OCI-LY1 (cell line): Measurements from ENCODE around the gene RGS14.

Experiments
- H2AFZ ChIP-seq: fragments of 200-600 bp; sonication (generic), shearing (Covaris generic); 2 replicates; pipeline ENCODE4 v1.6.0; 2014; ENCODE audit warnings: antibody characterized with exemption, mild to moderate bottlenecking, low read length
- H3F3A ChIP-seq: fragments of 200-600 bp; sonication (generic), shearing (Covaris generic); 2 replicates; pipeline ENCODE4 v1.6.0; 2014; ENCODE audit warnings: mild to moderate bottlenecking, antibody characterized with exemption, low read length, moderate library complexity; ENCODE audit not compliant: insufficient read depth
- H3K27ac ChIP-seq: fragments of 200-600 bp; sonication (generic); 2 replicates; pipeline ENCODE4 v1.5.1; 2014; ENCODE audit warnings: low read length, mixed run types, mild to moderate bottlenecking, low read depth; ENCODE audit not compliant: poor library complexity, severe bottlenecking
- H3K27me3 ChIP-seq: fragments of 200-600 bp; sonication (generic); 2 replicates; pipeline ENCODE4 v1.6.0; 2014; ENCODE audit warnings: antibody characterized with exemption, mild to moderate bottlenecking, low read length, moderate library complexity; ENCODE audit not compliant: insufficient read depth
- H3K36me3 ChIP-seq: fragments of 200-600 bp; sonication (generic); 2 replicates; pipeline ENCODE4 v1.6.1; 2014; ENCODE audit warnings: mild to moderate bottlenecking, antibody characterized with exemption, low read length, moderate library complexity, mixed read lengths; ENCODE audit not compliant: insufficient read depth
- H3K4me1 ChIP-seq: fragments of 200-600 bp; sonication (generic); 2 replicates; pipeline ENCODE4 v1.5.1; 2014; ENCODE audit warnings: mild to moderate bottlenecking, low read length, moderate library complexity; ENCODE audit not compliant: insufficient read depth, severe bottlenecking
- H3K4me2 ChIP-seq: fragments of 200-600 bp; sonication (generic), shearing (Covaris generic); 2 replicates; pipeline ENCODE4 v1.6.1; 2014; ENCODE audit warnings: low read length
- H3K4me3 ChIP-seq: fragments of 200-600 bp; sonication (generic); 2 replicates; pipeline ENCODE4 v1.5.1; 2014; ENCODE audit warnings: low read length, low read depth, mild to moderate bottlenecking, mixed read lengths; ENCODE audit not compliant: poor library complexity, severe bottlenecking
- H3K79me2 ChIP-seq: fragments of 200-600 bp; shearing (Covaris generic); 2 replicates; pipeline ENCODE4 v1.6.1; 2016; ENCODE audit warnings: mixed run types, low read length, mixed read lengths; ENCODE audit not compliant: insufficient read depth
- H3K9ac ChIP-seq: fragments of 200-600 bp; sonication (generic), shearing (Covaris generic); 2 replicates; pipeline ENCODE4 v1.6.1; 2014; ENCODE audit warnings: mild to moderate bottlenecking, low read length, mixed read lengths
- H3K9me2 ChIP-seq: fragments of 200-600 bp; sonication (generic), shearing (Covaris generic); 2 replicates; pipeline ENCODE4 v1.6.1; 2014; ENCODE audit warnings: low read depth, mild to moderate bottlenecking, low read length, mixed read lengths
- H3K9me3 ChIP-seq: fragments of 200-600 bp; shearing (Covaris generic); 2 replicates; pipeline ENCODE4 v1.6.1; 2014; ENCODE audit warnings: low read length, mixed read lengths
- H4K20me1 ChIP-seq: fragments of 200-600 bp; sonication (generic), shearing (Covaris generic); 2 replicates; pipeline ENCODE4 v1.6.0; 2016; ENCODE audit warnings: mild to moderate bottlenecking, low read length; ENCODE audit not compliant: insufficient read depth
- CTCF ChIP-seq: fragments of 200-600 bp; sonication (generic), shearing (Covaris generic); IDR thresholded peaks from 2 replicates; pipeline ENCODE4 v1.5.1; 2017; ENCODE audit warnings: mild to moderate bottlenecking, antibody characterized with exemption, low read length, moderate library complexity, mixed read lengths
- EZH2 ChIP-seq: fragments of 200-600 bp; sonication (generic), shearing (Covaris generic); IDR thresholded peaks from 2 replicates; pipeline ENCODE4 v1.8.0; 2017; ENCODE audit warnings: borderline replicate concordance, mixed run types, mild to moderate bottlenecking, antibody characterized with exemption, low read length, moderate library complexity, mixed read lengths

RGS14 gene

GRCh38 chr5:177386542-177386941 lies 28.8 kb downstream of the RGS14 start:
- no peaks in the 10 kb centered on the region for H3K79me2 ChIP-seq
- no peak overlapping the region for H3K9ac ChIP-seq
- H3K27ac ChIP-seq = no peak overlapping the region
- TF ChIP-seq EZH2 (no peak), CTCF (no peak)
- no peak overlapping the region for H3K4me2 ChIP-seq
- H3K9me2 ChIP-seq = no peaks in the 10 kb centered on the region
- no peaks in the 10 kb centered on the region for H3K36me3 ChIP-seq
- no peaks in the 10 kb centered on the region for H3F3A ChIP-seq
- H4K20me1 ChIP-seq = no peaks in the 10 kb centered on the region
- H3K27me3 ChIP-seq = no peaks in the 10 kb centered on the region; the same call in 1 of the 2 replicates
- no peaks in the 10 kb centered on the region for H3K9me3 ChIP-seq
- no peak overlapping the region for H2AFZ ChIP-seq
- no peak overlapping the region for H3K4me3 ChIP-seq
- H3K4me1 ChIP-seq = peaks cover 34% of the 10 kb centered on the region

- no peaks in the 10 kb centered on the region; the same call in 1 of the 2 replicates for H3K27me3 ChIP-seq
- no peak overlapping the region for H3K4me2 ChIP-seq
- H3K4me1 ChIP-seq = peaks cover 34% of the 10 kb centered on the region
- no peak overlapping the region for H3K4me3 ChIP-seq
- H3K9me2 ChIP-seq = no peaks in the 10 kb centered on the region
- H3K9ac ChIP-seq = no peak overlapping the region
- no peak overlapping the region for H2AFZ ChIP-seq
- TF ChIP-seq CTCF = no peak
- TF ChIP-seq EZH2 = no peak
- no peaks in the 10 kb centered on the region for H3K9me3 ChIP-seq
- H4K20me1 ChIP-seq = no peaks in the 10 kb centered on the region
- no peaks in the 10 kb centered on the region for H3K79me2 ChIP-seq
- H3F3A ChIP-seq = no peaks in the 10 kb centered on the region
- H3K27ac ChIP-seq = no peak overlapping the region
- H3K36me3 ChIP-seq = no peaks in the 10 kb centered on the region
Measured at GRCh38 chr5:177387405-177387804, 29.7 kb downstream of the RGS14 start.

GRCh38 chr5:177388521-177389052 lies 30.9 kb downstream of the RGS14 start:
- H3F3A ChIP-seq = no peaks in the 10 kb centered on the region
- H3K4me2 ChIP-seq = no peak overlapping the region; the same call in 1 of the 2 replicates
- H3K4me1 ChIP-seq = peaks cover 34% of the 10 kb centered on the region
- no peak overlapping the region for H3K9ac ChIP-seq
- no peak overlapping the region for H2AFZ ChIP-seq
- no peaks in the 10 kb centered on the region for H4K20me1 ChIP-seq
- H3K9me3 ChIP-seq = no peaks in the 10 kb centered on the region
- H3K36me3 ChIP-seq = no peaks in the 10 kb centered on the region
- H3K9me2 ChIP-seq = no peaks in the 10 kb centered on the region
- H3K79me2 ChIP-seq = no peaks in the 10 kb centered on the region
- TF ChIP-seq EZH2 = no peak
- TF ChIP-seq CTCF = no peak
- H3K4me3 ChIP-seq = no peak overlapping the region
- H3K27ac ChIP-seq = no peak overlapping the region
- no peaks in the 10 kb centered on the region; the same call in 1 of the 2 replicates for H3K27me3 ChIP-seq
